NCI-H345 (cell line): ENCODE data around the gene SPATA46.
"Not testable (repeated sequence)": the region's sequence is repeated elsewhere in the genome, so short reads cannot be mapped to it uniquely, and the experiment has no call there.

Source experiments
- DNase-seq: peaks from one replicate; lab custom pipeline; 2025; lab: John Stamatoyannopoulos, UW

SPATA46 gene, protein sequence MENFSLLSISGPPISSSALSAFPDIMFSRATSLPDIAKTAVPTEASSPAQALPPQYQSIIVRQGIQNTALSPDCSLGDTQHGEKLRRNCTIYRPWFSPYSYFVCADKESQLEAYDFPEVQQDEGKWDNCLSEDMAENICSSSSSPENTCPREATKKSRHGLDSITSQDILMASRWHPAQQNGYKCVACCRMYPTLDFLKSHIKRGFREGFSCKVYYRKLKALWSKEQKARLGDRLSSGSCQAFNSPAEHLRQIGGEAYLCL

DNA sequence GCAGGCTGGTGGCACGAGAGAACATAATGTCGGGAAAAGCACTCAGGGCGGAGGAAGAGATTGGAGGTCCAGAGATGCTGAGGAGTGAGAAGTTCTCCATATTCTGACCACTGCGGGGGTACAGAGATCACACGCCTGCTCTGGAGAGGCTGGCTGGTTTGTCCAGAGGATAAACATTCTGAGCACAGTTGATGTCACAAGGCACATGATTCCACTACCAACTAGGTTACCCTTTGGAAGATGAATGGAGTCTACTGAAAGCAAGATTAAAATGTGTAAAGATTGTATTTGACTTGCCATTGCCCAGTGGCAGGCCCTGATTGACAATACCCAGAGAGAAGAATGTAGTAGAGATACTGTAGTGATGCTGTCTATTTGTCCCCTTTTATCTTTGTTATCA lies at the start of gene SPATA46:
Gene SPATA46 (minus strand): TSS at position 164 of the 400 bp plus-strand sequence. CDS start 64 bp downstream, at position 100.
- no peak for DNase-seq

DNA sequence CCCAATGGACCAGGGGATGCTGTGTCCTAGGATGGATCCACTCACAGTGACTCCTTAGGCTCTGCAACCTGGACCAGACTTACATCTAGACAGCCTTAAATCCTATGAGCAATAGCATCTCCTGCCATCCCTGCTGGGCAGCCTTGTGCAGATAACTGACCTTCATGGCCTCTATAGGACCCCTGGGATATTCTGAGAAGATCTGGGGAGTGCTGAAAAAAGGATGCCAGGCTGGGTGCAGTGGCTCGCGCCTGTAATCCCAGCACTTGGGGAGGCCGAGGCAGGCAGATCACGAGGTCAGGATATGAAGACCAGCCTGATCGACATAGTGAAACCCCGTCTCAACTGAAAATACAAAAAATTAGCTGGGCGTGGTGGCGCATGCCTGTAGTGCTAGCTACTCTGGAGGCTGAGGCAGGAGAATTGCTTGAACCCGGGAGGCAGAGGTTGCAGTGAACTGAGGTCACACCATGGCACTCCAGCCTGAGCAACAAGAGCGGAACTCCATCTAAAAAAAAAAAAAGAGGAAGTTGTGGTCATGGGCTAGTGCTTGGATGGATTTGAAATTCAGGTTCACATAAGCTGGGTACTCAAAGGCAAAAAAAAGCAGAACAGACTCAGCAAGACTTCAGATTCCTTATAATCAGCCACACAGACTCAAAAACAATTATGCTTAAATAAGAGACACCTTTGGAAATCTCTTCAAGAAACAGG lies 46.2 kb upstream of the SPATA46 start:
- DNase-seq, result no peak

DNA sequence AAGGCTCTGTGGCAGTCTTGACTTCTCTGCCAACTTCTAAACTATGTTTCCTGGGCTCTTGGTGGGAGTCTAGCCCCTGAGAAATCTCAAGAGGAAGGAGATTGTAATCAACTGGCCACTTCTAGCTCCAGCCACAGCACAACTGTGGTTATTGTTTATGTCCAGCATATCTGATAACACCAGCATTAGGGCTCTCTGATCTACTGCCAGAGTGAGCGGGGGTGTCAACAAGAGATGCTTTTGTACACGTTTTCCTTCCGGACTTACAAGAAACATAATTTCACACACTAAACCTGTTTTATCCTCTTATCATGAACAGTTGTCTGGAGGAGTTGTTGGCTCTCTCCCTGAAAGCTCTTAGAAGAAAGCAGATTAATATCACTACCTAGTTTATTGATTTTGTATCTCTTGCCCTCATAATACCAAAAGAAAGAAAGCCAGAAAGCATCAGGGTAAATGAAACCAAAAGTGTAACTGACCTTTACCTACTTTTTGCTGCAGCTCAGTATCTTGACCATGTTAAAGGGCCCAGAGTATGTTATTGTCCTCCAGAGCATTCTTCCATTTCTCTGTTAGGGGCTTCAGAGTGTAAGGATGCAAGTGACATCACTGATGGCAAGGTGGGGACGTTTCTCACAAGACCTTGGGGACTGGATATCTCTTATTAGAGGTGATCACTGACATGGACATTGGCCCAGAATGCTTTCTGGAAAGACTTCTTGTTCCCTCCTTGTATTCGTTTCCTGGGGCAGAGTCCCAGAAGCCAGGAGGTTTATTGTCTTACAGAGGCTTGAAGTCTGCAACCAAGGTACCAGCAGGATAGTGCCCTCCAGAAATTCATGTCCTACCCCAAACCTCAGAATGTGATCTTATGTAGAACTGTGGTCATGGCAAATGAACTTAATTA lies 44.9 kb upstream of the SPATA46 start:
- no peak for DNase-seq

DNA sequence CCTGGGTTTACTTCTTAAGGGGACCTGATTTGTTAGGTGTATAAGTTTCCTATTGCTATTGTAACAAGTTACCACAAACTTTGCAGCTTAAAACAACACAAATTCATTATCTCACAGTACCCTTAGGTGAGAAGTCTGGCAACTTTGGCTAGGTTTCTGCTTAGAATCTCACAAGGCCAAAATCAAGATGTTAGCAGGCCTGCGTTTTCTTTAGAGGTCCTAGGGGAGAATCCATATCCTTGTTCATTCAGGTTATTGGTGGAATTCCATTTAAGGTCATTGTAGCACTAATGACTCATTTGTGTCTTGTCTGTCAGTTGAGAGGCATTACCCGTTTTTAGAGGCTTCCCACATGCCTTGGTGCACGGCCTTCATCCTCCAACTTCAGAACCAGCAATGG lies 43.5 kb upstream of the SPATA46 start:
- no peak for DNase-seq

DNA sequence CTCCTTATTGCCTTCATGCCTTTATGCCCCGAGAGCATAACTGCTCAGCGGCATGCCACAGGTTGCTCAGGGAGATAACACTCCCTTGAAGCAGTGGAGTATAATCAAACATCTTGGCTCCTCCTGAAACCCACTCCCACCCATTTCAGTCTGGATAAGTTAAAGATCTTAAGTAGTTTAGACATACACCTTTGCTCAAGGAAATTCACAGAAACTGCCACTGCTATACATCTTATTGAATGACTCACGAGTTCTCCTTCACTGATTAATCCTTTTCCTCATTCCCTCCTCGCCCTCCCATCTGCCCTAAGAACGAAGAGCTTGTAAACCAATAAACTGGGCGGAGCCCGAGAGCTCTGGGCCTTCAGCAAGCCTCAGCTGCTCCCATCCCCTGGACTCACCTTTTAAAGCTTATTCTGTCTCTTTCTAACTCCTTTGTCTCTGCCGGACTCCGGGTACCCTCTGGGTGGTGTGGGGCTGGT lies 42.8 kb upstream of the SPATA46 start:
- not testable (repeated sequence) for DNase-seq

DNA sequence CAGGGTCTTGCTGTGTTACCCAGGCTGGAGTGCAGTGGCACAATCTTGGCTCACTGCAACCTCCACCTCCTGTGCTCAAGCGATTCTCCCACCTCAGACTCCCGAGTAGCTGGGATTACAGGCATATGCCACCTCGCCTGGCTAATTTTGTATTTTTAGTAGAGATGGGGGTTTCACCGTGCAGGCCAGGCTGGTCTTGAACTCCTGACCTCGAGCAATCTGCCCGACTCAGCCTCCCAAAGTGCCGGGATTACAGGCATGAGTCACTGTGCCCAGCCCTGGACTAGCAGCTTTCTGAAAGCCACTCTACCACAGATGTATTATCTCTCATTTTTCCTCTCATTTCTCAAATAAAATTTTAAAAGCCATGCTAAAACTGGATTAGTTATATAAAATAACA lies 41.9 kb upstream of the SPATA46 start:
- not testable (repeated sequence) for DNase-seq

DNA sequence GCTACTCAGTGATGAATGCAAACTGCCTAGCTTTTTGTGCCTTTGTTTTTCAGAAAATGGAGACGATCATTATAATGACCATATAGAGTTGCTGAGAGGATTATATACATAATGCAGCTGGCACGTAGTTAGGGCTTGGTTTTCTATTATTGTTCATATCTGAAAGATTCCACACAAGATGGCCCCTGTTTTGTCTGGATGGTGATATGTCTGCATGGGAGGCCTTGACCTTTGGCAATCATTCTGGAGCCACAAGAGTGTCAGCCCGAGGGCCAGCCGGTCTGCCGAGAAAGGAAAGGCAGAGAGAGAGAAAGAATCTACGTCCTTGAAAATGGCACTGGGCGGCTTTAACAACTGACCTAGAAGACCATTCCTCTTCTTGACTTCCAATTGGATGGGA lies 41.0 kb upstream of the SPATA46 start:
- DNase-seq, result no peak

DNA sequence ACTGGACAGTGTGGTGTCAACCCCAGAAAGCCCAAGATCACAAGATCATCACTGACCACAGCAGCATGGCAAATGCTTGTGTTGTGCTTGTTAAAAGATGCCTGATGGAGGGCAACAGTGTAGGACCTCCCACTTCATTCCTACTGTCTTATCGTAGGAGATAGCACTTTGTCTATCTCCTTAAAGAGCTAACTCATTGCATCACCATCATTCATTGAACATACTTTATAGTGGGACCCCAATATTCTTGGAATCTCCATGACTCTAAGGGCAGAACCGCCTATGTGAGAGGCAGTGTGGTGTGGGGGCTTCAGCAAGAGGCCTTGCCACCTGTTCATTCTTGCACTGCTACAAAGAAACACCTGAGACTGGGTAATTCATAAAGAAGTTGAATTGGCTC lies 40.3 kb upstream of the SPATA46 start:
- no peak for DNase-seq

DNA sequence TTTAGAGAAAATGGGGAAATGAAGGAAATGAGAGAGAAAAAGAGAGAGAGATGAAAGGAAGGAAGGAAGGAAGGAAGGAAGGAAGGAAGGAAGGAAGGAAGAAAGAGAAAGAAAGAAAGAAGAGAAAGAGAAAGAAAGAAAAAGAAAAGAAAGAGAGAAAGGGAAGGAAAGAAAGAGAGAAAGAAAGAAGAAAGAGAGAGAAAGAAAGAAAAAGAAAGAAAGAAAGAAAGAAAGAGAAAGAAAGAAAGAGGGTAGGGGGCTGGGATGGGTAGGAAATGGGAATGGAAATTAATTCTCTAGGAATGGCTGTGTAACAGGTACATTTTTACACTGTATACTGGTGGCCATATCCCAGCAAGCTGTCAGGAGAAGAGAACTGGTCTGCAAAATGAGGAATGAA lies 39.6 kb upstream of the SPATA46 start:
- DNase-seq, result no peak

DNA sequence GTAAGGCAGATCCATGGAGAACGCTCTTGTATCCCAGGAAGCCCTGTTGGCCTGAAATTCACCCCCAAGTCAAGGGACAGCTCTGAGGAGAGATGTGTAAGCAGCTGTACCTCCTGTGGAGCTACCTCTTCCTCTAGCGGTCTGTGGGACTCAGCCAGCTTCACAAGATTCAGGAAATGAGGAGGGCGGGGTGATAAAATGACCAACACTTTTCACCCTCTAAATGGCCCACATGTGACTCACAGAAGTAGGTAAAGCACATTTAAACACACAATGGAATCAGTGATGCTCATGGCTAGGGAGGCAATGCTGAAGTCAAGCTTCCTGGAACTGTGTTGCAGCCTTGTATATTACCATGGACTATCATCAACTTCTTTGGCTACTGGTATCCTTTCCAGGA lies 35.3 kb upstream of the SPATA46 start, which contains the start of gene SH2D1B:
Gene SH2D1B (minus strand): TSS at position 135 of the 400 bp plus-strand sequence. CDS start 120 bp downstream, at position 15.
- no peak for DNase-seq

DNA sequence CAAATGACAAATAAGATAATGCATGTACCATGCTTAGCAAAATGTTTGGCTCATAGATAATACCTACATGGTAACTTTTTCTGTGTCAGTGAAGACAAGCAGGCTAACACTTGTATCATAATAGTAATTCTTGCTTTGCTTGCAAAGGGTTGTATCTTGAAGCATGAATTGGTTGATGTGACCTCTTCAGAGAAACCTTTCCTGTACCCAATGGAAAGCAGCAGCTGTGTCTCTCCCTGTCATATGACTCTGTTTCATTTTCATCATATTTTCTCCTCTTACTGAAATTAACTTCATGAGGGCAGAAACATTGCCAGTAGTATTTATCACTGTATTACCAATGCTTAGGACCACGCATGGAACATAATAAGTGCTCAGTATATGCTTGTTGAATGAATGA lies 30.9 kb upstream of the SPATA46 start:
- no peak for DNase-seq

DNA sequence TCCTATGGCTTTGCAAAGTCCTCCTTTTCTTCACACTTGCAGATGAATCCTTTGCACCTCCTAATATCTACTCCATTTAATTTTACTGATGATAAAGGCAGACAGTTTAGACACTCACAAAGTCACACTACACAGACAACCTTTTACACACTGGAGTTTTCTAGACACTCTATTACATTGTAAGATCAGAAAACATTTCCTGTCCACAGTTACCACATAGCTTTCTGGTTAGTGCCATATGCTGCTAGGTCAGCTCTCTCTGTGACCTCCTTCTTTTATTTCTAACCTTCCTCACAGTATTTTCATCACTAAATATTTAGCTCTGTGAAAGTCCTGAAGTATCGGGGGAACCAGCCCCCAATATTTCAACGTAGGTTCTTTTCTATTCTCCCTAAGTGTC lies 30.2 kb upstream of the SPATA46 start:
- no peak for DNase-seq

DNA sequence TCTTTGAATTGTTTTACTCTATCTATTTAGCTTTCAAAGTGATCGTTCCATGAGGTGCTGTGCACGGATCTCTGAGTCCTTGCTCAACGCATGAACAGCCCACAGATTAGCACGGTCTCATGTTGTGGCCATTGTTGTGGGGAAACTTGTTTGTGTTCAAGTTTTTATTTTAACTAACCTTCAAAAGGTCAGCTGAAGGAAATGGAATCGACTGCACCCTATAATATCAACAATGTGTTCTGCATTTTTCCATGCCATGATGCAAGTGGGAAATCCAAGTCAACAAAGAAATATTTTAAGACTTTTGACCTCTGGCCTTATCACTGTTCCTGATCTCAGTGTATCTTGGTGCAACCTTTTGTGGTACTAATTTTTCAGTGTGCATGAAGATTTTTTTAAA lies 29.1 kb upstream of the SPATA46 start:
- no peak for DNase-seq

DNA sequence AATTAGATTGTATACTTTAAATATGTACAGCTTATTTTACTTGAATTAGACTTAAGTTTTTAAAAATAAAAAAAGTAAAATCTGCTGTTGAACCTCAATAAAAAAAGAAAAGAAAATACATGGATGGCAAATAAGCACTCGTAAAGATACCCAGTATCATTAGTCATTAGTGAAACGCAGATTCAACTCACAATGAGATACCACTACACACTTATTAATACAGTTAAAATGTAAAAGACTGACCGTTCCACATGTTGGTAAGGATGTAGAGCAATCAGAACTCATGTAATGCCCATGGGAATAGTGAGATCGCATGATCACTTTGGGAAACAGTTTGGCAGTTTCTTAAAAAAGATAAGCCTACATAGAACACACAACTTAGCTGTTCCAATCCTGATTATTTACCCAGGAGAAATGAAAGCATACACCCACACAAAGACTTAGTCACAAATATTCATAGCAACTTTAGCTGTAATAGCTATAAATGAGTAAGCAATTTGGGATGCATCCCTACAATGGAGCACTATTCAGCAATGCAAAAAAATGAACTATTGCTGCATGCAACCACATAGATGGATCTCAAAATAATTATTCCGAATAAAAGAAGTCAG lies 28.0 kb upstream of the SPATA46 start:
- DNase-seq, result no peak

DNA sequence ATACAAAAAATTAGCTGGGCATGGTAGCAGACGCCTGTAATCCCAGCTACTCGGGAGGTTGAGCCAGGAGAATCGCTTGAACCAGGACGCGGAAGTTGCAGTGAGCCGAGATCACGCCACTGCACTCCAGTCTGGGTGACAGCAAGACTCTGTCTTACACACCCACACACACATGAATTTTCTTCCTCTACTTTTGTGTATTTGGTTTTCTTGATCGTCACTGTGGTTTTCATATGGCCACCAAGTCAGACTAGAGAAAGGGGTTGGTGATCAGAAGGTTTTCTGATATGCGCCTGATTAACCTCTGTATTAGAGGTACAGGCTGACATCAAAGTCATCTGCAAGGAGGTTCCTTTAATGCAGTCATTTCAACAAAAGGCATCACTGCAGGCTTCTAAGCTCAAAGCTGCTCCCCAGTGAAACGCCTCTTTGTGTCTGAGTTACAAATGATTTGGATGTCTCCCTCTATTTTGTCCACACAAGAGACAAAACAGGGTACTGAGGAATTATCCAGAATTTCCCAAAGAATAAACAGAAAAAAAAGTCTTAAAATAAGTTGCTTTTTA lies 24.2 kb upstream of the SPATA46 start:
- DNase-seq, result no peak

DNA sequence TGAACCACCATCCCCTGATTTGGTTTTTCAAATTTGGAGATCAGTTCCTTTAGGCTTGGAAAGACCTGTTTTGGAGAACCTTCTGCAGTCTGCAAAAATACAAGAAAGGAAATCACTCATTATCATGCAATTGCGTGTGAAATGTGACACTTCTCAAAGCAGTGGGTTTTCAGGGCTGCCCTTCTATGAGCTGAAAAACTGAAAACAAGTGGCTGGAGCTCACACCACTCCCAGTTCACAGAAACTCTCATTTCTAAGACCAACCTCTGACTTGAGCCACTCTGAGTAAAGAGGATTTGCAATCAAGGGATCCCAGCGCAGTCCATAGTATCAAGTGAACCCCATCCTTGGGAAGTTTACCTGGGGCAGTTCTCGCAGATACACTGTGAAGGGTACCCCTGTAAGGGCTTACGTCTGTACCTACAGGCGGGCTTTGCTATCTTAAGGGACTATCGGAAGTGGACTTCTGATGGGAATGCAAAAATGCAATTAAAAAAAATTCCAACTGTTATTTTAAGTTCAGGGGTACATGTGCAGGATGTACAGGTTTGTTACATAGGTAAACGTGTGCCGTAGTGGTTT lies 22.4 kb upstream of the SPATA46 start:
- DNase-seq, result no peak

DNA sequence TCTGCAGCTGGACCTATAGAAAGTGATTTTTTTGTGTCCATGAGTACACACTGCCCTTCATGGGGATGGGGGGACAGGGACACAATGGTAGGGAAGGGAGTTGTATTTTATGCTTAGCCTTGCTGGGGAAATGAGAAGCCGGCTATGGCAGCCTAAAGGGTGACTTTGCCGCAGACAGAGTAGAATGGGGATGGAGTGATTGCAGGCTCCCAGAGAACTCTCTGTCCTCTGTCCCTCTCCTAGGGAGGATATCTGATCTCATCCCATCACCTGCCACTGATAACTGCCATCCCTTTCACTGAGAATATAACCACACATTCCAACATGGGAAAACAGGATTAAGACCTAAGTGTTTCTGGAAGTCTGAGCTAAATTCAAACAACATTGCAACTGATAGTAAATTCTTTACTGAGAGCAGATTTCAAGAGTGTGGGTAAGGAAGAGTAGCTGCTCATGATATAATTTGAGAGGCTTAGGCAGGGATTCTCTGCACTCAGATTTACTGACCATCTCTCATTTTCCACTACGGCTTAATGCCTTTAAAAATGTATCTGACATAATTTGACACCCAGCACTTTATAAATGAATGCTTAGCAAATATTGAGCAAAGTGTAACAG lies 21.4 kb upstream of the SPATA46 start:
- DNase-seq, result no peak

DNA sequence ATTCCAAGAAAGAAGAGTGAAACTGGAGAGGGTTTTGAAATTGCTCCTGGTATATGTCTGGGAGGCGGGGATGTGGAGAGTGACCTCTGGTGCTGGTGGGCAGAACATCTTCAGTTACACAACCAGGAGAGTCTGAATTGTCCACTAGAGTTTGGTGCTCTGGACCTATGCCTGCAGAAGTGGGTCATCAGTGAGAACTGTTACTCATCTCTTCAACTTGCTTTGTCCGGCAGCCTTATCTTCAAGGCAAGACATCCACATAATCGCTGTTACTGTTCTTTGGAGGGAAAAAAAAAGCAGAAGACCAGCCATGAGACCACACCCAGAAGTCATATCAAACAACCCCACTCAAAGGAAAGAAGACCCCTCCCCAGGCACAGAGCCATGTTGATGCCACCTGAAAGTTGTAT lies 20.4 kb upstream of the SPATA46 start:
- no peak for DNase-seq

DNA sequence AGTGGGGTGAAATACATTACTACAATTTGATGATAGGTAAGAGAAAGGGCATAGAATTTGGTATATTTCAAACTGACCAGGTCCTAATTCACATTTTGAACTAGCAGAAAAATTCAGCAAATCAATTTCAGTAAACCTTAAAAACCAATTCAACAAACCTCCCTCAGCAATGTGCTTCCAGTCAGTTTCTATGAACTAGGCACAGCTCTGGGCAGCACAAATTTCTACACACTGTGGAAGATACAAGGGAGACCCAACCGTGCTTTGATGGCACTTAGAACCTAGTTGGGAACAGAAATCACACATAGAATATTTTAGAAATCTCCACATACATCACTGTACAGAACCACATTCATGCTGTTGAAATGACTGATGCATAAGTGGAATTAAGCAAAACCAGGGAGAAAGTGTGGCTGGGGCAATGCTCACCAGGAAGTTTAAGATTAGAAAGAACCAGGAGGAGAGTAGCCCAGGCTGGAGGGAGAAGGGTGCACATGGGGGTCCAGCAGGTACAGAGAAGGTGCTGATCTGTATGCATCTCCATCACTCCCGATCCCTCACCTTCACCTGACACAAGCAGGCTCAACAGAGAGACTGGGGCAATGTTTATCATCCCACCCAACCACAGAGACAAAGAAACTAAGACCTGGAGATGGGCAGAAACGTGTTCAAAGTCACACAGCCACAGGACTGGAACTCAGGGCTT lies 19.7 kb upstream of the SPATA46 start:
- no peak for DNase-seq
